ENCODE results near the gene C20orf96.
"Not testable (repeated sequence)": the region's sequence is repeated elsewhere in the genome, so short reads cannot be mapped to it uniquely, and the experiment has no call there.

C20orf96 gene, protein sequence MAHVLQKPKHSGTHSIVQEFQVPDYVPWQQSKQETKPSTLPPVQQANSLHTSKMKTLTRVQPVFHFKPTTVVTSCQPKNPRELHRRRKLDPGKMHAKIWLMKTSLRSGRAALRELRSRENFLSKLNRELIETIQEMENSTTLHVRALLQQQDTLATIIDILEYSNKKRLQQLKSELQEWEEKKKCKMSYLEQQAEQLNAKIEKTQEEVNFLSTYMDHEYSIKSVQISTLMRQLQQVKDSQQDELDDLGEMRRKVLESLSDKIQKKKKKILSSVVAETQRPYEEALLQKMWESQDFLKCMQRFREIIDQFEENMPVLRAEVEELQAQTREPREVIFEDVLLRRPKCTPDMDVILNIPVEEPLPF

DNA sequence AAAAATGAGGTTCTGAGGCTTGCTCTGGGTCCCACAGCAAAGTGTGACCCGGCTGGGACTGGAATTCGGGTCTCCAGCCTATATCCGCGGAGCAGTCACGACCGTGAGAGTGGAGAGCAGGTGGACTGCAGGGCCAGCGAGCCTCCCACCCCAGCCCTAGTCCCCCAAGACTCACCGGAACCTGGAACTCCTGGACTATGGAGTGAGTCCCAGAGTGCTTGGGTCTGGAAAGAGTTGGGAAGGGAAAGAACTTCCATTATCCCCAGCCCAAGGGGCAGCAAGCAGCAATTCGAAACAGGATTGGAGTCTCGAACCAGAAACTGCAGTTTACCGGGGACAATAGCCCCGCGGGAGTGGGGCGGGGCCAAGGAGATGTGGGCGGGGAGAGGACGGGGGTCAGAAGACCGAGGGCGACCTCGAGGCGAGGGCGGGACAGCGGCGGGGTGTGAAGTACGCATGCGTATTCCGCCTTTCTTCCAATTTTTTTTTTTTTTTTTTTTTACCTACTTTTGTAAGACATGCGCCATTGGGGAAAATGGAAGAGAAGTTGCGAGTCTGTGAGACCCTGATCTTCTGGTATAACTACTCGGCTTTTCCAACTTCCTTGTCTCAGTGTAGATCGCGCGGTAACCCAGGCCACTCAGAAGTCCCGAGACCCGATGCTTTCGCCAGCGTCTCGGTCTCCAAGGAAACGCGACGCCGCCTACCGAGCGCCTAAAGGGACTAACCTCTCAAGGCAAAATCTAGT is at the start of gene C20orf96:
Gene C20orf96 (minus strand): TSS at position 667 of the 748 bp plus-strand sequence. CDS start 140 bp downstream, at position 527.
- DNase-seq, result peak; percentile 66

DNA sequence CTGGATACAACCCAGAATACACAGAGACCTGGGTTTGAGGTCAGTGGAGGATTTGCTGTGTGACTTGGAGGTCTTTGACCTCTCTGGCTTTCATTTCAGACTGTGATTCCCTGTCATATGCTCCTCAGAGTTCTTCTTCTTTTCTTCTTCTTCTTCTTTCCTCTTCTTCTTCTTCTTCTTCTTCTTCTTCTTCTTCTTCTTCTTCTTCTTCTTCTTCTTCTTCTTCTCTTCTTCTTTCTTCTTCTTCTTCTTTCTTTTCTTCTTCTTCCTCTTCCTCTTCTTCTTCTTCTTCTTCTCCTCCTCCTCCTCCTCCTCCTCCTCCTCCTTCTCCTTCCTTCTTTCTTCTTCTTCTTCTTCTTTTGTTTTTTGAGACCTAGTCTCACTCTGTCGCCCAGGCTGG is 45.5 kb upstream of the C20orf96 start:
- DNase-seq, result not testable (repeated sequence)

DNA sequence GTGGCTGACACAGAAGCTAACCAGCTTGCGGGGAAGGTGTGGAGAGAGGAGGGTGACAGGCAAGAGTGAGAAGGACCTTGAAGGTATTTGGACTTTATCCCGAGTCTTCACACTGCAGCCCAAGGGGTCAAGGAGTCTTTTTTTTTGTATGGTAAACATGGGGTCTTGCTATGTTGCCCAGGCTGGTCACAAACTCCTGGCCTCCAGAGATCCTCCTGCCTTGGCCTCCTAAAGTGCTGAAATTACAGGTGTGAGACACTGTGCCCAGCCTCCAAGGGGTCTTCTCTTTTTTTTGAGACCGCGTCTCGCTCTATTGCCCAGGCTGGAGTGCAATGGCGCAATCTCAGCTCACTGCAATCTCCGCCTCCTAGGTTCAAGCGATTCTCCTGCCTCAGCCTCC is 44.0 kb upstream of the C20orf96 start:
- no peak for DNase-seq

DNA sequence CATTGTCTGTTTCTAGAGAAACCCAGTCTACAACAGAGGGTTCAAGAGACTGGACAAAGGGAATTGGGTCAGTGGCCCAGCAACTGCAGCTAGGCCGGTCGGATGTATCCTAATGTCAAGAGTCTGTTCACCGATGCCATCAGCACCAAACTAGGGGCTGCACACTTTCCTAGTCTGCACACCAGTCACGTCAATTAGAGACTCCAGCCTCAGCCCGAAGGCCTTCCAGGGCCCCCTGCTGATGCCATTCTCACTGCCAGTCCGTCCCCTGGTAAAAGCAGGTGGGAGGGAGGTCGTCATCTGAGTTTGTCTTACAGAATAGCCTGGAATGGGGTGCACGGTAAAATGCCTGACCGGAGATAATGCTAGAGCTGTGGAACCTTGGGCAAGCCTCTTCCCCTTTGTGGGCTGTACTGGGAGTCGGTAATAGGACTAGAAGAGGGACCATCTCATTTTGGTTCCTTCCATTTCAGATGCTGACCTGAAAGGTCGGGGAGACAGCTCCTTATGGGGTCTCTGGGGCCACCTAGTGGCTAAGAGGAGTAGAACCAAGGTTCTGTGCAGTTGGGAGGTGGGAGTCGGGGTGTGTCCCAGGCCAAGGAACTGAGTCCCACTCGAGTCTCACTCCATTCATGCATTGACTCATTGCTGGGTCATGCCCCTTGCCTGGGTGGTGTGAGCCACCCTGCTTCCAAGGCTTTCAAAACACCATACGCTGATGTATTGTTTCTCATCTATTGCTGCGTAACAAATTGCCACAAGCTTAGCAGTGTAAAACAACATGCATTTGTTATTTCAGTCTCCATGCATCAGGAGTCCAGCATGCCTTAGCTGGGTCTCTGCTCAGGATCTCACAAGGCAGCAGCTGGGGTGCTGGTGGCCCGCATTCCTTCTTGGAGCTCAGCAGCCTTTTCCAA is 39.9 kb upstream of the C20orf96 start:
- no peak for DNase-seq

DNA sequence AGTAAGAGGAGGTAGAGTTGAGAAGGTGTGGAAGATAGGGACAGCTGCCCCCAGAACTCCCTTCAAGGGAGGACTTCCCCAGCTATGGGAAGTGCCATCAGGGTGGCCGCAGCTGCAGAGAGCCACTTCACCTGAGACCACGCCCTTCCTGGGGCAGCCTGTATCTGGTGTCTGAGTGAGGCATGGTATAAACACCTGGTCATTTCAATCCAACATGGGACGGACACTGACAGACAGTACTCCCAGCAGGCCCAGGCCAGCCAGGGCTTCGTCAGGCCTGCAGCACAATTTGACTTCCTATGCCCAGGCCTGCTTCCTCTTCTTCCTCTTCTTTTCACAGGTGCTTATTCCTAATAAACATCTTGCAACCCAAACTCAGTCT is 39.3 kb upstream of the C20orf96 start:
- DNase-seq, result no peak

DNA sequence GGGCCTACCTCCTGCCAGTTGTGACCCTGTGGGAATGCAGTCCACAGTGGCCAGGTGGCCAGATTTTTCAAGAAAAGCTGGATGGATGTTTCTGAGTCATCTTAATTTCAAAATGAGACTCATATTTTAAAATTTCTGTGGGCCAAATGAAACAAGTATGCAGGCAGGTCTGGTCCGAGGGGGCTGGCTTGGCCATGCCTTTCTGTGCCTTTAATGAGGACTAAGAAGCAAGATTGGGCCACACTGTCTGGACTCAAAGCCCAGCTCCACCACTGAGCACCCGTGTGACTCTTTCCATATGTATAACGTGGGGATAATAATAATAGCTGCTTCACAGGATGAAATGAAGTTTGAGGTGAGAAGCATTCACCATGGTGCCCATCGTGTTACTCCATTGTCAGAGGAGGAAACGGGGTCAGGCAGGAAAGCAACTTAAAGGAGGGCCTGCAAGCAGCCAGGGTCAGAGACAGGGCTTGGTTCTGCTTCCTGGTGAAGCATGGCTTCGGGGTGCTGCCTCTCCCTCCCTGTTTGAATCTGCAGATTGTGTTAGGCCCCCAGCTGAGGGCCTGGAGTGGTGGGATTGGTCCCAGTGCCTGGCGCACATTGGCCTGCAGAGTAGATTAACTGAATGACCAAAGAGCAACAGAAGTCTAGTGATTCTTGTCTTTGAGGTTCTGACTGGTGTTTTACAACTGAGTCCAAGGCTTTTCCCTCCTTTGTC is 38.6 kb upstream of the C20orf96 start:
- DNase-seq, result no peak

DNA sequence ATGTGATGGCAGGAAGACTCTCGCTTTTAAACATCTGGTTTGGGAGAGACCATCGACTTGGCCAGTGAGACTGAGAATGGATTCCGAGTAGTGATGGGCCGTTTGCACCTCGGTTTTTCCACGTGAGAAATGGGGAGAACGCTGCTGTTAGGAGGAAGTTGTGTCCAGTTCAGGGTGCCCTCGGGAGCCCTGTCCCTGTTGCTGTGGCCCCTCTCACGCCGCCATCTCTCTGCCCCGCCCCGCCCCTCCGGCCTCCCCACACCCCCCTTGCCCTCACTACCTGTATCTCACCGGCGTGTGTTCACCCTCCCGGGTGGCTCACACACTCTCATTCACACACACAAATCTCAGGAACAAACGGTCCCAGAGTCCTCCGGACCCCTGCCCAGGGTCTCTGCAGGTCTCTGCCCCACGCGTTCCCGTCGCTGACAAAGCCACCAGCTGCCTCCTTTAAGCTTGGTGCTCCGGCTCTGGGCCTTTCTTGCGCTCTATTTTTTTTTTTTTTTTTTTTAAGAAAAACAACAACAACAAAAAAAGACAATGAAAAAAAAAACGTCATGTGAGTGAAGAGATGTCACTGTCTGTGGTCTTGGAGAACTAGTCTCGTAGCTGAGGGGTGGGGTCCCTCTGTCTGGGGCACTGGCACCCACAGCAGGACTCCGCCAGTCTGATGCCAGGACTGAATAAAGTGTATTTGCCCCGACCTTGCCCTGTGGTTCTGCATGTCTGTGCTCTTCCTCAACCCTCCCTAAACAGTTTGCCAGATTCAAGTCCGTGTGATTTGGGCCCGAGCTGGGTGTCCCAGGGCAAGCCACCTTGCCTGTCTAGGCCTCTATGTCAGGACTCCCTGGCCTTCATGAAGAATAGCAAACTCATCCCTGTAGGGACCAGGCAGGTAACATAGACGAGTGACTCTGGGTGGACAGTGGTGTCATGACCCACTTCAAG is 37.8 kb upstream of the C20orf96 start:
- DNase-seq, result no peak

DNA sequence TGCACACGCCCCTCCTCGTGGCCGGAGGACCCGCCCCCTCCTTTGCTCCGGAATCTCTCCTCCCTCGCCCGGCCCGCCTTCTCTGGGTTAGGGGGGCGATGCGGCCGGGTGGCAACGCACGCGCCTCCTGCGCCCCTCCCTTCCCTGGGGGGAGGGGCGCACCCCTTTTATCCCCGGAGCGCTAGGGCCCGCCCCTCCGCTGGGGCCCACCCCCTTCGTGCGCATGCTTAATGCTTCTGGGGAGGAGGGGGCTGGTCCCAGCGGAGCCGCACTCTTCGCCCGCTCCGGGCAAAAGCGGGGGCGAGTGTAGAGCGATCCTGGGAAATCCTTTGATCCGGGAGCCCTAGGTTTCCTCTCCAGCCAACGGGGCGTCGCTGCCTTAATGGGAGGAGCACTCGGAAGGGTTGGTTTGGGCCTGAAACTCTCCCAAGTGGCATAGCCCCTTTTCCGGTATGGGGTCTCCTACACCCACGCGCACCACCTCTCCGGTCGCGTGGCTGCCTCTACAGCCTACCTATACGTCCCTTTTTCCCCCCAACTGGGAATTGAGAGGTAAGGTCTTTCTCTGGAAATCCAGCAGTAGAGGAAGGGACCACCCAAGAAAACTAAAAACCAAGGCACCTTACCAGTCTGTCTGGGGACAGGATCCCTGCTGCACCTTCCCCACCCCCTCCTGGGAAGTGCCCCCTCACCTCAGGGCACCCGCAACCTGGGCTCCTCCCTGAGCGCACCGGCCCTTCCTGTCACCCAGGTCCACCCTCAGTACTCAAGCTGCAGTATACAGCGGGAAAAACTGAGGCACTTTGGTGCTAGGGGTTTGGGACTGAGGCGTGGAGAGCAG is 36.9 kb upstream of the C20orf96 start:
- peak; percentile 61 for DNase-seq

DNA sequence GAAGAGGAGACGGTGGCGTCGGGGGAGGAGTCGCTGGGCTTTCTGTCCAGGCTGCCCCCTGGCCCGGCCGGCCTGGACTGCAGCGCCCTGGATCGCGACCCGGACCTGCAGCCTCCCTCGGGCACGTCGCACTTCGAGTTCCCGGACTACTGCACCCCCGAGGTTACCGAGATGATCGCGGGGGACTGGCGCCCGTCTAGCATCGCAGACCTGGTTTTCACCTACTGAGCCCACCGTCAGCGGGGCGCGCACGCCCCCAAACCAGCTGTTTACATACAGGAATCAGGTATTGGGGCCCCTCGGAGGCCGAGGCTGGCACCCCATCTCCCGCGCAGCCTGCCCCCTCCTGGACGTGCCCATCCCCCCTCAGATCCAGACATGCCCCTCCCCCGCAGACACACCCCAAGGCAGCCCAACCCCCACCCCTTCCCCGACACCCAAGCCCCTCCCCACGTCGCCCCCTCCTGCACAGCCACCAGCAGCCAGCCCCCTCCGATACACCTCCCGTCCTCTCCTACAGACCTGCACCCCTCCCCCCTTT is 36.2 kb upstream of the C20orf96 start:
- no peak for DNase-seq

DNA sequence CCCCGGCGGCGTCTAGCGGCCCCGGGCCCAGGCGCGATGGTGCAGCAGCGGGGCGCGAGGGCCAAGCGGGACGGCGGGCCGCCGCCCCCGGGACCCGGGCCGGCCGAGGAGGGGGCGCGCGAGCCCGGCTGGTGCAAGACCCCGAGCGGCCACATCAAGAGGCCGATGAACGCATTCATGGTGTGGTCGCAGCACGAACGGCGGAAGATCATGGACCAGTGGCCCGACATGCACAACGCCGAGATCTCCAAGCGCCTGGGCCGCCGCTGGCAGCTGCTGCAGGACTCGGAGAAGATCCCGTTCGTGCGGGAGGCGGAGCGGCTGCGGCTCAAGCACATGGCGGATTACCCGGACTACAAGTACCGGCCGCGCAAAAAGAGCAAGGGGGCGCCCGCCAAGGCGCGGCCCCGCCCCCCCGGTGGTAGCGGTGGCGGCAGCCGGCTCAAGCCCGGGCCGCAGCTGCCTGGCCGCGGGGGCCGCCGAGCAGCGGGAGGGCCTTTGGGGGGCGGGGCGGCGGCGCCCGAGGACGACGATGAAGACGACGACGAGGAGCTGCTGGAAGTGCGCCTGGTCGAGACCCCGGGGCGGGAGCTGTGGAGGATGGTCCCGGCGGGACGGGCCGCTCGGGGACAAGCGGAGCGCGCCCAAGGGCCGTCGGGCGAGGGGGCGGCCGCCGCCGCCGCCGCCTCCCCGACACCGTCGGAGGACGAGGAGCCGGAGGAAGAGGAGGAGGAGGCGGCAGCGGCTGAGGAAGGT is 35.5 kb upstream of the C20orf96 start:
- no peak for DNase-seq

DNA sequence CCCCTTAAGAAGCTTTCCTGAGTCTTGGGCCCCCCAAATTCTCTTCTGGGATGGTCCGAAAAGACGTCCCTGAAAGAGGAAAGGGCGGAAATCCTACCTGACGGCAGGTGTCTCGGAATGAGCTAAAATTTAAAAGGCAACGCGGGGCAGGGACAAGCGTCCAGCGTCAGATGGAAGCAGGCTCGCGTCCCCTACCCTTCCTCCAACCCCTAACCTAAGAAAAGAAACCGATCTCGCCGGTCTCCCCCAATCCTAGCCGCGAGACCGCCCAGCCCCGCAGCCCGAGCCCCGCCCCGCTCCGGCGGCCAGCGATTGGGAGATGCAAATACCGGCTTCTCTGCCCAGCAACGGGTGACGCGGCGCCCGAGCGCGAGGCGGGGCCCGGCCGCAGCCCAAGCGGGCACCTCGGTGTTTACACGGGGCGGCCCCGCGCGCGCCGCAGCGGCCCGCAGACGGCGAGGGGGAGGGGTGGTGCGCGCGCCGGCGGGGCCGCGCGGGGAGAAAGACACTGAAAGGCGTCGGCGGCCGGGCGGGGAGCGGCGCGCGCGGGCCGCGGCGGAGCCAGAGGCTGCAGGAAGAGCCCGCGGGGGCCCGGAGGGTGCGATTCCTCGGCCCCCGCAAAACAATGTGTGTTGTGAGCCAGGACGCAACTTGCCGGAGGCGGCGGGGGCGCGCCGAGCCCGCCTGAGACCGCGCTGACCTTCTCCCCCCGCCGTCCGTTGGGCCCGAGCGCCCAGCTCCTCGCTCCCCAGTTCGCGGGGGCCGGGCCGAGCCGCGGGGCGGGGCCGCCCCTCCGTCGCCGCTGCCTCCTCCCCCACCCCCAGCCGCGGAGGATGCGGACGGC is 34.7 kb upstream of the C20orf96 start, which contains the start of gene SOX12:
Gene SOX12 (plus strand): TSS at position 508 of the 844 bp plus-strand sequence. CDS start 373 bp downstream, outside the sequence.
- DNase-seq, result peak; percentile 60

DNA sequence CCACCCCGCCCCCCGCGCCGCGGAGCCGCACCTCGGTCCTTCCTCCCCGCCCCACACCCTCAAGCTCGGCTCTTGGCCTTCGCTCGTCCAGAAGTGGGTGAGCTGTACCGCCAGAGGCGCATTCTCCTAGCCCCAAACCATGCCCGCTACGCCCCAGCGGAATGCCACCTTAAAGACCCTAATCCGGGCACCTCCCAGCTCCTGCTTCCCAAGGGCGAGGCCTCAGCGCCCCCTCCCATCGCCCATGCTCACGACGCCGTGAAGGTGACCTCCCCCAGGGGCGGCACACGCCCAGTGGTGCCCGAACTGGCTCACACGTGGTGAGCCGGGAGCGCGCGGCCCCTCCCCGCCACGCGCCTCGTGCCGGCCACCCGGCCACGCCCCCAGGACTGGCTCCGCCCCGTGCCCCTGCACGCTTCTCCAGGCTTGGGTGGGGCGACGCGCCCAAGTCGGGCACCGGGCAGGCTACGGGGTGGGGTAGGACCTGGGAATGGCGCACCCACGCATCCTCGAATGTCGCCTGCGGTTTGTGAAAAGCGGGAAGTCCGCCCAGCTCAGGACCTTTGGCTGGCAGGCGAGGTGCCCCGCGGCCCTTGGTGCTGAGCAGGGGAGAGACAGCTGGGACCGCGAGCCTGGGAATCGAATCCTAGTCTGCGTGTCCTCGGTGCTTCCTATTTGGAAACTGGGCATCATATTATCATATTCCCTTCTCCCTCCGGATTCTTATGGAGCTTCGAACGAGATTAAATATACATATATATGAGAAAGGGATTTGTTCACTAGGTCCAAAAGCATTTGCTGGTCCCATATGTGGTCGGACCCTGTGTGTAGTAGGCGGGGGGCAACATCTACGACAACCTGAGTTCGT is 33.9 kb upstream of the C20orf96 start:
- peak; percentile 30 for DNase-seq

DNA sequence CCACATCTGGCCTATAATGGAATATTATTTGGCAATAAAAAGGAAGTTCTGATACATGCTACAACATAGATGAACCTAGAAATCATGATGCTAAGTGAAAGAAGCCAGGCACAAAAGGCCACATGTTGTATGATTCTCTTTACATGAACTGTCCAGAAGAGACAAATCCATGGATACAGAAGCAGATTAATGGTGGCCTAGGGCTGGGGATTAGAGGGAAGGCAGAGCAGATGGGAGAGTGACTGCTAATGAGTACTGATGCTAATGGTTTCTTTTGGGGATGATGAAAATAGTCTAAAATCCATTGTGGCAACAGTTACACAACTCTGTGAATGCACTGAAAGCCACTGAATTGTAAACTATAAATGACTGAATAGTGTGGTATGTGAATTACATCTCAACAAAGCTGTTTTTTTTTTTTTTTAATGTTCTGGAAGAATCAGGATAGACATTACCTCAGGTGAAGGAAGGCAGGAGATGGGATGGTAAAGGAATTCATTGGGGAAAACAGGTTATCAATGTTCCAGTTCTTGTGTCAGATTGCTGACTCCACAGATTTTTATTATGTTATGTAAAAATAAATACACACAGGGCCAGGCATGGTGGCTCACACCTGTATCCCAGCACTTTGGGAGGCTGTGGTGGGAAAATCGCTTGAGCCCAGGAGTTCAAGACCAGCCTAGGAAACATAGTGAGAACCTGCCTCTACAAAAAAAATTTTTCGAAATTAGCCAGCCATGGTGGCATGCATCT is 25.9 kb upstream of the C20orf96 start:
- DNase-seq, result no peak

DNA sequence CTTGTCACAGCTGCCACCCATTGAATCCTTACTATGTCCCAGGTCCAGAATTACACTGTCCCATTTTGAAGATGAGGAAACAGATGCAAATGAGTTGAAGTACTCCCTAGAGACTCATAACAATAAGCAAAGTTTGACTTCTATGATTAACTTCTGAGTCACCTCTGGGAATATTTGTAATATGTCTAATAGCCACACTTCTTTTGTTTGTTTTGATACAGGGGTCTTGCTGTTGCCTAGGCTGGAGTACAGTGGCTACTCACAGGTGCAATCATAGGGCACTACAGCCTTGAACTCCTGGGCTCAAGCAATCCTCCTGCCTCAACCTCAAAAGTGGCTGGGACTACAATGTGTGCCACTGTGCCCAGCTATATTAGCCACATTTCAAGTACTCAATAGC is 23.4 kb upstream of the C20orf96 start:
- DNase-seq, result no peak

DNA sequence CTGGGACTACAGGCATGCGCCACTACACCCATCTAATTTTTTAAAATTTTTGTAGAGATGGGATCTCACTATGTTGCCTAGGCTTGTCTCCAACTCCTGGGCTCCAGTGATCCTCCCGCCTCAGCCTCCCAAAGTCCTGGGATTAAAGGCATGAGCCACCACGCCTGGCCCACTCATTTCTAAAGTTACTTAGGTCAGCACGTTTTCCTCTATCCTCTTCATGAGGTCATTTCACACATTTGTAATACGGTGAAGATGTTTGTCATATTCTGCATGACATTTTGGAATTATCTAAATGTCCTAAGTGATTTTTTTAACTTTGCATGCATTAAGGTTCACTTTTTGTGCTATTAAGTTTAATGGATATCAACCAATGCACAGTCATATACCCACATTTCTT is 22.9 kb upstream of the C20orf96 start:
- no peak for DNase-seq

DNA sequence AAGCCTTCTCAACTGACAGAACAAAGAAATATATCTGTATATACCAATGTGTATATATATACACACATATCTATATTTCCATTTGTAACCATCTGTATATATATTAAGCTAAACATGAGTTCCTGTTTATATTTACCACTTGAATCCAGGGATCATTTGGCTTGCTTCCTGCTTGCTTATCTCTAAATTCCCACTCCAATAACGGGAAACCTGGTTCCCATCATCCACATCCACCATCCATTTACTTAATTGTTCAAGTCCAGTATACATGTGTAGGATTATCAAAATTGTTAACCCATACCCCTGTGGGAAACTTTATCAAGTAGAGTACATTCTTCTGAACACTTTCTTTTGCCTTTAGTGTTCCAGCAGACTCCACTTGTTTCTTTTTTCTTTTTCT is 22.3 kb upstream of the C20orf96 start:
- no peak for DNase-seq
